ENCODE results near the gene BID. TPM values are rescaled to one million over a fixed set of nuclear protein-coding genes. Genes with fewer than 3 reads are reported as not detected.
A peak's percentile ranks its signal among the peaks of the same experiment; 100 is the strongest.

The BID gene
- total RNA-seq, 8 experiments from 2014 or later, result 9.1 to 40.2 (median 16.9) TPM

GRCh38 chr22:17695986-17696385, 78.3 kb downstream of the BID start:
- no peak overlapping the region for H3K4me3 ChIP-seq
- in situ Hi-C loops (cut with MboI; ENCODE audit: low pct_unique_long_range_greater_than_20kb in 2 of 9, low sequenced_read_pairs in 9 of 9, unreplicated experiment in 9 of 9), result loop anchor here in 1 of 9 experiments (25.0 kb wide), 1 partner anchor 109 kb away; no protein-coding TSS in a partner anchor
- no peaks in the 10 kb centered on the region for H3K4me1 ChIP-seq (replicated peaks in 1 of 2)
- H3K27ac ChIP-seq, result no peak overlapping the region
- 79 to 100% (median 94%) methylated on average over 1 to 5 of the region's 5 CpGs for WGBS, 10 experiments
- no peak for ATAC-seq (replicated peaks in 6 of 8)

- in situ Hi-C loops (cut with MboI; ENCODE audit: low pct_unique_long_range_greater_than_20kb in 2 of 9, low sequenced_read_pairs in 9 of 9, unreplicated experiment in 9 of 9), result loop anchor here in 1 of 9 experiments (25.0 kb wide), 1 partner anchor 107 kb away; no protein-coding TSS in a partner anchor
- 67 to 100% (median 96%) methylated on average over 1 to 6 of the region's 6 CpGs; no CpG with 5 or more reads in 3 of the 10 experiments for WGBS, 10 experiments
- H3K27ac ChIP-seq, result no peak overlapping the region
- no peak for ATAC-seq (replicated peaks in 6 of 8)
- no peak overlapping the region for H3K4me3 ChIP-seq
- H3K4me1 ChIP-seq (replicated peaks in 1 of 2), result no peaks in the 10 kb centered on the region
Observed at GRCh38 chr22:17694752-17695151, 79.5 kb downstream of the BID start.

GRCh38 chr22:17694193-17694592, 80.1 kb downstream of the BID start:
- in situ Hi-C loops (cut with MboI; ENCODE audit: low pct_unique_long_range_greater_than_20kb in 2 of 9, low sequenced_read_pairs in 9 of 9, unreplicated experiment in 9 of 9), result loop anchor here in 1 of 9 experiments (25.0 kb wide), 1 partner anchor 107 kb away; no protein-coding TSS in a partner anchor
- no peak overlapping the region for H3K4me3 ChIP-seq
- 40 to 100% (median 100%) methylated on average over 1 to 2 of the region's 2 CpGs; no CpG with 5 or more reads in 1 of the 10 experiments for WGBS, 10 experiments
- ATAC-seq (replicated peaks in 6 of 8), result no peak
- H3K4me1 ChIP-seq (replicated peaks in 1 of 2), result no peaks in the 10 kb centered on the region
- no peak overlapping the region for H3K27ac ChIP-seq

GRCh38 chr22:17692841-17693240, 81.4 kb downstream of the BID start:
- 82 to 100% (median 94%) methylated on average over 2 to 4 of the region's 4 CpGs; no CpG with 5 or more reads in 1 of the 10 experiments for WGBS, 10 experiments
- Histone ChIP-seq H3K4me1 (replicated peaks in 1 of 2) (no peaks in the 10 kb centered on the region), H3K4me3 (no peak overlapping the region), H3K27ac (no peak overlapping the region)
- in situ Hi-C loops (cut with MboI; ENCODE audit: low pct_unique_long_range_greater_than_20kb in 2 of 9, low sequenced_read_pairs in 9 of 9, unreplicated experiment in 9 of 9), result loop anchor here in 1 of 9 experiments (25.0 kb wide), 1 partner anchor 106 kb away; no protein-coding TSS in a partner anchor
- no peak for ATAC-seq (replicated peaks in 6 of 8)

GRCh38 chr22:17684245-17684644, 90.0 kb downstream of the BID start:
- in situ Hi-C loops (cut with MboI; ENCODE audit: low pct_unique_long_range_greater_than_20kb in 2 of 9, low sequenced_read_pairs in 9 of 9, unreplicated experiment in 9 of 9), result loop anchor here in 1 of 9 experiments (25.0 kb wide), 1 partner anchor 97 kb away; no protein-coding TSS in a partner anchor
- H3K27ac ChIP-seq, result no peak overlapping the region
- 0 to 87% methylated on average over 1 to 2 of the region's 3 CpGs; no CpG with 5 or more reads in 8 of the 10 experiments for WGBS, 10 experiments

More at GRCh38 chr22:17684245-17684644, 90.0 kb downstream of the BID start:
- peak in 2 of 8 experiments; percentile 19 to 56 for ATAC-seq (replicated peaks in 6 of 8)
- Histone ChIP-seq H3K4me3 (no peak overlapping the region), H3K4me1 (replicated peaks in 1 of 2) (no peaks in the 10 kb centered on the region)

Other genes starting within 250 kb of the BID start
- 1 to 10 TPM in 4 of 8 experiments, under 1 TPM in 4; 0.63 to 2.1 (median 1.3) TPM for gene SLC25A18, start 211.0 kb downstream of the BID start, total RNA-seq
- gene ATP6V1E1, start 145.7 kb downstream of the BID start, total RNA-seq, result 100 to 1,000 TPM in 5 of 8 experiments, 10 to 100 TPM in 3; 86.4 to 280 (median 119) TPM
- 10 to 100 TPM; 34.0 to 94.4 (median 45.1) TPM for gene BCL2L13, start 135.7 kb downstream of the BID start, total RNA-seq